ENCODE results near the gene APOE.
"Not testable (repeated sequence)": the region's sequence is repeated elsewhere in the genome, so short reads cannot be mapped to it uniquely, and the experiment has no call there.

APOE gene

GRCh38 chr19:44905437-44906160 is at the start of gene APOE:
APOE (plus strand) TSS chr19:44905796; CDS start chr19:44906625, 829 bp downstream.
- no peak for FAIRE-seq
- no peak for DNase-seq (ENCODE audit: extremely low spot score, insufficient read length, low read depth)

GRCh38 chr19:44856421-44857083 is 49.0 kb upstream of the APOE start:
- FAIRE-seq = no peak
- no peak for DNase-seq (ENCODE audit: extremely low spot score, insufficient read length, low read depth)

GRCh38 chr19:44857837-44858236 is 47.8 kb upstream of the APOE start:
- no peak for FAIRE-seq
- no peak for DNase-seq (ENCODE audit: extremely low spot score, insufficient read length, low read depth)

GRCh38 chr19:44861576-44861975 is 44.0 kb upstream of the APOE start:
- DNase-seq (ENCODE audit: extremely low spot score, insufficient read length, low read depth); FAIRE-seq: not testable (repeated sequence)

GRCh38 chr19:44863990-44864389 is 41.6 kb upstream of the APOE start:
- no peak for FAIRE-seq
- no peak for DNase-seq (ENCODE audit: extremely low spot score, insufficient read length, low read depth)

- FAIRE-seq = no peak
- no peak for DNase-seq (ENCODE audit: extremely low spot score, insufficient read length, low read depth)
Measured at GRCh38 chr19:44865196-44865767, 40.3 kb upstream of the APOE start.

GRCh38 chr19:44866664-44867063 is 38.9 kb upstream of the APOE start:
- no peak for DNase-seq (ENCODE audit: extremely low spot score, insufficient read length, low read depth)
- no peak for FAIRE-seq

- no peak for DNase-seq (ENCODE audit: extremely low spot score, insufficient read length, low read depth)
- FAIRE-seq = no peak
Measured at GRCh38 chr19:44867578-44867977, 38.0 kb upstream of the APOE start.

- FAIRE-seq (no peak), DNase-seq (ENCODE audit: extremely low spot score, insufficient read length, low read depth) (no peak)
Measured at GRCh38 chr19:44869733-44870470, 35.7 kb upstream of the APOE start.

- FAIRE-seq = no peak
- DNase-seq (ENCODE audit: extremely low spot score, insufficient read length, low read depth) = no peak
Measured at GRCh38 chr19:44871809-44872208, 33.8 kb upstream of the APOE start.

GRCh38 chr19:44872661-44873060 is 32.9 kb upstream of the APOE start:
- FAIRE-seq (no peak), DNase-seq (ENCODE audit: extremely low spot score, insufficient read length, low read depth) (no peak)

- FAIRE-seq = no peak
- DNase-seq (ENCODE audit: extremely low spot score, insufficient read length, low read depth) = no peak
Measured at GRCh38 chr19:44874317-44874716, 31.3 kb upstream of the APOE start.

GRCh38 chr19:44875666-44876451 is 29.7 kb upstream of the APOE start:
- FAIRE-seq (no peak), DNase-seq (ENCODE audit: extremely low spot score, insufficient read length, low read depth) (no peak)

- DNase-seq (ENCODE audit: extremely low spot score, insufficient read length, low read depth) (no peak), FAIRE-seq (no peak)
Measured at GRCh38 chr19:44876930-44877535, 28.6 kb upstream of the APOE start.

- DNase-seq (ENCODE audit: extremely low spot score, insufficient read length, low read depth) = no peak
- no peak for FAIRE-seq
Measured at GRCh38 chr19:44878120-44878865, 27.3 kb upstream of the APOE start.

- no peak for DNase-seq (ENCODE audit: extremely low spot score, insufficient read length, low read depth)
- FAIRE-seq = no peak
Measured at GRCh38 chr19:44879309-44880065, 26.1 kb upstream of the APOE start.

- DNase-seq (ENCODE audit: extremely low spot score, insufficient read length, low read depth) (no peak), FAIRE-seq (no peak)
Measured at GRCh38 chr19:44882063-44882462, 23.5 kb upstream of the APOE start.
